GM12873 (cell line): ENCODE results near the gene TMEM52.

Source experiments
- CTCF ChIP-seq: IDR thresholded peaks from 2 replicates; pipeline ENCODE4 v1.5.1; 2012; ENCODE audit warnings: low read depth, mild to moderate bottlenecking, moderate library complexity, low read length, control low read depth; ENCODE audit not compliant: insufficient read depth; ENCODE audit errors: missing control alignments

TMEM52 gene

GRCh38 chr1:1893291-1893985 is 25.6 kb downstream of the TMEM52 start:
- no peak for TF ChIP-seq CTCF

- TF ChIP-seq CTCF, result no peak
Observed at GRCh38 chr1:1892763-1893120, 26.3 kb downstream of the TMEM52 start.

- no peak for TF ChIP-seq CTCF
Observed at GRCh38 chr1:1892079-1892762, 26.9 kb downstream of the TMEM52 start.

GRCh38 chr1:1891349-1892078 is 27.6 kb downstream of the TMEM52 start:
- TF ChIP-seq CTCF, result no peak

GRCh38 chr1:1890506-1891348 is 28.4 kb downstream of the TMEM52 start, which contains the start of gene GNB1:
Gene GNB1 (minus strand): TSS chr1:1891087. CDS start chr1:1825453, 65,634 bp downstream.
- TF ChIP-seq CTCF, result no peak

GRCh38 chr1:1889847-1890505 is 29.1 kb downstream of the TMEM52 start:
- TF ChIP-seq CTCF, result no peak
